ENCODE results near the gene PTPRN2. TPM values are rescaled to one million over a fixed set of nuclear protein-coding genes. Genes with fewer than 3 reads are reported as not detected.

The PTPRN2 gene
- total RNA-seq, 1 donor from 2014 or later = 11.4 TPM

GRCh38 chr7:157710396-157710795 lies 877.2 kb downstream of the PTPRN2 start:
- Mint-ChIP-seq H3K4me1 (ENCODE audit: low read depth) (no peaks in the 10 kb centered on the region), H3K4me3 (ENCODE audit: low read depth) (no peak overlapping the region), H3K9me3 (ENCODE audit: low read depth) (no peaks in the 10 kb centered on the region), H3K27ac (no peak overlapping the region), H3K27me3 (peaks cover 56% of the 10 kb centered on the region), H3K36me3 (ENCODE audit: insufficient read depth) (no peaks in the 10 kb centered on the region)
- no peak for DNase-seq (ENCODE audit: low spot score, unreplicated experiment)
- TF ChIP-seq CTCF (IDR thresholded peaks at IDR 0.05; ENCODE audit: unreplicated experiment) = no peak

DNA sequence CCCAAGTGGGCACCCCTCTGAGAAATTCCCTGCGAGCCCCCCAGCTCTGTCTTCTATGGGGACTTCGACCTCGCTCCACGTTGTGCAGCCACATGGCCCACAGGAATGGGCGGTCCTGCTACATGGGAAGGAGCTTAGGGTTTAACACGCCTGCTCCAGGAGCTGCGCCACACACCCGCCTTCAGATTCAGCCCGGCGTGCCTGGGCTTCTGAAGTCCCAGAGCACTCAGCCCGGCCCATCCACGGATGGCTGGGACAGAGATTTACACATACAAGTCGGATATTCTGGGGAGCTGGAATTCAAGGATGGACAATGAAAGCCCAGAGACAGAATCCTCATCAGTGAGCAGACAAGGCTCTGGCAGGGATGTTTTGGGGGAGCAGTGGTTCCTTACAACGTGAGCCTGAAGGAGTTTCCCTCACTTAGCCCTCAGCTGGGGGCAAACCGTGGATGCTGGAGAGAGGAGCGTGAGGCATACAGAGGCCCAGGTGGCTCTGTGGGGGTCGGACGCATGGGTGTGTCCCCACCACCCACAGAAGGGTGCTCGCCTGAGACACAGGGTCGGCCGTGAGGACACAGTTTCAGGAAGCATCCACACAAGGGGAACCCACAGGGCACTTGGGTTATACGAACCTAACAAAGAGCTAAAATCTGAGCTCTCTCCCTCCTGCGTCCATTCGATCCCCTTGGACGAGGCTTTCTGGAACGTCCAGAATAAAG lies 877.9 kb downstream of the PTPRN2 start:
- Mint-ChIP-seq H3K27me3 (peaks cover 52% of the 10 kb centered on the region), H3K27ac (no peak overlapping the region), H3K9me3 (ENCODE audit: low read depth) (no peaks in the 10 kb centered on the region), H3K4me3 (ENCODE audit: low read depth) (no peak overlapping the region), H3K36me3 (ENCODE audit: insufficient read depth) (no peaks in the 10 kb centered on the region), H3K4me1 (ENCODE audit: low read depth) (no peaks in the 10 kb centered on the region)
- TF ChIP-seq CTCF (IDR thresholded peaks at IDR 0.05; ENCODE audit: unreplicated experiment) = no peak
- no peak for DNase-seq (ENCODE audit: low spot score, unreplicated experiment)

DNA sequence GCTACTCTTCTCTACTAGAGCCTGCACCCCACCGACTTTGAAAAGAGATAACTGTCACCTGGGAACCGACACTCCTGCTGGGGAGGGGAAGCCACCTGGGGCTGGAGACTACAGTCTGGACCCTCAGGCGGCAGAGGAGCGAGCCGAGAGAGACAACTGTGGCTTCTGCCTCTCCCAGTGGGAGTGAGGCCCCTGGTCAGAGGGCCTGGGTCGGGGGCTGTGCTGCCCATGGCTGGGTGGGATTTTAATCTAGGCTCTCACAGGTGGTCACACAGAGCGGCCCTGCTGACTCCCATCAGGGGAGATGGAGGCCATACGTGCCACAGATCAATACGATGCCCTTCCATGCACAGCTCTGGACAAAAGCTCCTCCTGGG lies 878.7 kb downstream of the PTPRN2 start:
- TF ChIP-seq CTCF (IDR thresholded peaks at IDR 0.05; ENCODE audit: unreplicated experiment) = no peak
- no peak overlapping the region for H3K27ac Mint-ChIP-seq
- H3K4me3 Mint-ChIP-seq (ENCODE audit: low read depth) = no peak overlapping the region
- H3K4me1 Mint-ChIP-seq (ENCODE audit: low read depth) = no peaks in the 10 kb centered on the region
- DNase-seq (ENCODE audit: low spot score, unreplicated experiment) = no peak
- H3K27me3 Mint-ChIP-seq = peaks cover 53% of the 10 kb centered on the region
- H3K36me3 Mint-ChIP-seq (ENCODE audit: insufficient read depth) = no peaks in the 10 kb centered on the region
- H3K9me3 Mint-ChIP-seq (ENCODE audit: low read depth) = no peaks in the 10 kb centered on the region

DNA sequence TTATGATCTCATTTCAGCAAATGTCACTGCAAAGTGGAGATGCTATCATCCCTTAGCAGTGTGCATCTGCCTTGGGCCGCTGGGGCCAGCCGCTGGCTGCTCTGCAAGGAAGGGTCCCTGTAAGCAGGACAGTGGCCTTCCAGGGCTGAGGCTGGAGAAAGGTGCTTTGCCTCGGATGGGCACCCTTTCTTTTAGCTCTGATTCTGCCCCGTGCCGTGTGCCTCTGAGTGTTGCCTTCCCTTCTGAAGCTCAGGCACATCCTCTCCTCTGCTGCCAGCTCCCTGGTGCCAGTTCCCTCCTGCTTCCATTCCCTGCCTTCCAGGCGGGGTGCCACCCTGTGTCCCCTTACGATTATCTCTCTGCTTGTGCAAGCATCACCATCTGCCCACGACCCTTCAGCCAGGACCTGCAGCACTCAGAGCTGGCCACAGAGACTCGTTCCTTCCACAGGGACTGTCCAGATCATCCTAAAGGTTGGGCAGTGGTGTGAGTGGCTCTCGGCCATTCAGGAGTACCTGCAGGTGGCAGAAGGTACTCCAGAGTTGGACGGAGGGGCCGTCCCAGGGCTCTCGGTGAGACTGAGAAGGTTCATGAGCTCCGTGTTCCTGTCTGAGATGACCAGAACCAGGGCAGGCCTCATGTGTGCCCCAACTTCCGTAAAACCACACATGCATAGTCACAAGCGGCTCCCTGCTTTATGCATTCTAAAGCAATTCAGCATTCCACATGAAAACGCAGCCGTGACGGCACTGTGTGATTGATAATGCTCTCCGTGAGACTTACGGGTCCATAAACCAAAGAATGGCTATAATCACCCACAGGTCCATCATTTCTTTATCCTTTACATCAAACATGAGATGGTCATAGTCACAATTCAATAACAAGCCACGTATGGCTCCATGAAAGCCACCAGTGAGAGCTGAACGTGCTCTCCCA lies 879.4 kb downstream of the PTPRN2 start:
- Mint-ChIP-seq H3K4me3 (ENCODE audit: low read depth) (no peak overlapping the region), H3K27me3 (peaks cover 52% of the 10 kb centered on the region), H3K27ac (no peak overlapping the region), H3K4me1 (ENCODE audit: low read depth) (no peaks in the 10 kb centered on the region), H3K9me3 (ENCODE audit: low read depth) (no peaks in the 10 kb centered on the region), H3K36me3 (ENCODE audit: insufficient read depth) (no peaks in the 10 kb centered on the region)
- TF ChIP-seq CTCF (IDR thresholded peaks at IDR 0.05; ENCODE audit: unreplicated experiment) = no peak
- no peak for DNase-seq (ENCODE audit: low spot score, unreplicated experiment)

- no peaks in the 10 kb centered on the region for H3K36me3 Mint-ChIP-seq (ENCODE audit: insufficient read depth)
- no peaks in the 10 kb centered on the region for H3K9me3 Mint-ChIP-seq (ENCODE audit: low read depth)
- no peak overlapping the region for H3K27ac Mint-ChIP-seq
- H3K4me1 Mint-ChIP-seq (ENCODE audit: low read depth) = no peaks in the 10 kb centered on the region
- TF ChIP-seq CTCF (IDR thresholded peaks at IDR 0.05; ENCODE audit: unreplicated experiment) = no peak
- no peak overlapping the region for H3K4me3 Mint-ChIP-seq (ENCODE audit: low read depth)
- peaks cover 80% of the 10 kb centered on the region for H3K27me3 Mint-ChIP-seq
- DNase-seq (ENCODE audit: low spot score, unreplicated experiment) = no peak
Measured at GRCh38 chr7:157704365-157704764, 883.3 kb downstream of the PTPRN2 start.
